ENCODE results near the gene HOXD11.

The HOXD11 gene

DNA sequence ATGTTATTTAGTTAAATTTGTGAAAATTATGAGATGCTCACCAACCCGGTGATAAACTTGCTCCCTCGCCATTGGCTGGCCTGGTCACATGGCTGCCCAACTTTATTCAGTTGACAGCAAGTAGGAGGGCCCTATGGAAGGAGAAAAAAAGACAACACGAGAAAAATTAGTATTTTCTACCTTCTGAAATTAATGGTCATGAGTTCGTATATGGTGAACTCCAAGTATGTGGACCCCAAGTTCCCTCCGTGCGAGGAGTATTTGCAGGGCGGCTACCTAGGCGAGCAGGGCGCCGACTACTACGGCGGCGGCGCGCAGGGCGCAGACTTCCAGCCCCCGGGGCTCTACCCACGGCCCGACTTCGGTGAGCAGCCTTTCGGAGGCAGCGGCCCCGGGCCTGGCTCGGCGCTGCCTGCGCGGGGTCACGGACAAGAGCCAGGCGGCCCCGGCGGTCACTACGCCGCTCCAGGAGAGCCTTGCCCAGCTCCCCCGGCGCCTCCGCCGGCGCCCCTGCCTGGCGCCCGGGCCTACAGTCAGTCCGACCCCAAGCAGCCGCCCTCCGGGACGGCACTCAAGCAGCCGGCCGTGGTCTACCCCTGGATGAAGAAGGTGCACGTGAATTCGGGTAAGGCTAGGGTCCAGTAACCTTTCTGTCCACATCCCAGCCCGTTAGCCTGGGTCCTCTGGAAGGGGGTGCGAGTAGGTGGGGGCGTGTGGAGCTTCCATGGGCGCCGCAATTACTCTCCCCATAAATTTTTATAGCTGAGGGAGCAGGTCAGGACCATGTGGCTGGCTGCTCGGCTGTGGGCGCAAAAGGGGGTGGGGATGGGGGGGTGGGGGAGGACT is 44.6 kb downstream of the HOXD11 start, which contains the start of gene HOXD4:
TSS of gene HOXD4 (plus strand) at position 109 of the 846 bp plus-strand sequence. CDS start at position 193, 84 bp downstream.
- no peak for DNase-seq

GRCh38 chr2:176152350-176153181 is 45.5 kb downstream of the HOXD11 start:
- DNase-seq: no peak

DNA sequence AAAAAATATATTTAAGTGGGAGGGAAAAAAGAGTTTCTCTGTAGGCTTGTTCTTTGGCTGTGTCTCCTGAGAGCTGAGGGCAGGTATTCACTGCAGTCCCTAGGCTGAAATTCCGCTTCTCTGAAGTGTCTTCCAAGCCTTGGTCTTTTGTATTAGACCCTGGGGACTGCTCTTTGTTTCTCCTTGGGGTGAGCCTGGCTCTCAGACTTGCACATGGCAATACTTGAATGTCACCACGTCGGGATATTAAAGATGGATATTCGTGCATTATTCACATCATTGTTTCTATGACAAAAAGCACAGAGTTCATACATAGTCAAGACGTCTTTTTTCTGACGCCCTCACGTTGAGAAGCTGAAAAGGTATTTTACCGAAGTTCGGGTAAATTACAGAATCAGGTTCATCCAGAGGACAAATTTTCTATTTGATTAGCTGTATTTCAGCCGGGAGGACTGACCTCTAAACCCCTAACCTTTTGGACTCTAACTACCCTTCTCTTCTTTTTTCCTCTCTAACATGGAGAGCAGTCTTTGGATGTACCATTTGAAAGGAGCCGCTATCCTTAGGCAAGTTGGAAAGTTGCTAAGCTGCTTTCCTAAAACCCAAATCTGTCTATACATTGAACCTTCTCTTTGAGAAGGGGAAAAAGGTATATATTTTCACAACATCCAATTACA is 47.6 kb downstream of the HOXD11 start:
- no peak for DNase-seq

GRCh38 chr2:176155356-176156044 is 48.4 kb downstream of the HOXD11 start:
- no peak for DNase-seq

- no peak for DNase-seq
Measured at GRCh38 chr2:176156301-176156806, 49.3 kb downstream of the HOXD11 start.

GRCh38 chr2:176156807-176157498 is 49.9 kb downstream of the HOXD11 start, which contains the start of gene HOXD3:
Gene HOXD3, plus strand, starts transcription at chr2:176157307. Its CDS starts 11,808 bp downstream, at chr2:176169115.
- DNase-seq: no peak

- DNase-seq: no peak
Measured at GRCh38 chr2:176157499-176158185, 50.6 kb downstream of the HOXD11 start.

- DNase-seq: no peak
Measured at GRCh38 chr2:176158186-176158591, 51.1 kb downstream of the HOXD11 start.

- no peak for DNase-seq
Measured at GRCh38 chr2:176158855-176159662, 52.0 kb downstream of the HOXD11 start.
